GM15510 (cell line): Measurements from ENCODE around the gene NEAT1.

ENCODE experiments used
- POLR2A ChIP-seq: IDR thresholded peaks from 3 replicates; pipeline ENCODE4 v1.6.1; 2011; ENCODE audit warnings: borderline replicate concordance; ENCODE audit not compliant: insufficient read length; ENCODE audit errors: extremely low read depth

The NEAT1 gene

GRCh38 chr11:65470433-65471049, 47.9 kb downstream of the NEAT1 start:
- TF ChIP-seq POLR2A, result no peak

GRCh38 chr11:65471447-65471891, 48.9 kb downstream of the NEAT1 start:
- no peak for TF ChIP-seq POLR2A

DNA sequence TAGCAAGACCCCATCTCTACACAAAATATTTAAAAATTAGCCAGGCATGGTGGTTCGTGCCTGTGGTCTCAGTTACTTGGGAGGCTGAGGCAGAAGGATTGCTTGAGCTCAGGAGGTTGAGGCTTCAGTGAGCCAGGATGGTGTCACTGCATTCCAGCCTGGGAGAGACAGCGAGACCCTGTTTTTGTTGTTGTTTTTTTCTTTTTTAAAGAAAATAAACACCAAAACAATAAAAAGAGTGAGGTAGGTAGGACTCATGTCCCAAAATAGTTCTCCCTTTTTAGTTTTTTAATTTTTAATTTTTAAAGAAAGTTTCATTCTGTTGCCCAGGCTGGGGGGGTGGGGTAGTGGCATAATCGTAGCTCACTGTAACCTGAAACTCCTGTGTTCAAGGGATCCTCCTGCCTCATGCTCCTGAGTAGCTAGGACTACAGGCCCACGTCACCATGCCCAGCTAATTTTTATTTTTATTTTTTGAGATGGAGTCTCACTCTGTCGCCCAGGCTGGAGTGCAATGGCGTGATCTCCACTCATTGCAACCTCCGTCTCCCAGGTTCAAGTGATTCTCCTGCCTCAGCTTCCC, 50.8 kb downstream of the NEAT1 start:
- TF ChIP-seq POLR2A, result no peak

GRCh38 chr11:65474864-65475263, 52.3 kb downstream of the NEAT1 start:
- TF ChIP-seq POLR2A, result no peak

DNA sequence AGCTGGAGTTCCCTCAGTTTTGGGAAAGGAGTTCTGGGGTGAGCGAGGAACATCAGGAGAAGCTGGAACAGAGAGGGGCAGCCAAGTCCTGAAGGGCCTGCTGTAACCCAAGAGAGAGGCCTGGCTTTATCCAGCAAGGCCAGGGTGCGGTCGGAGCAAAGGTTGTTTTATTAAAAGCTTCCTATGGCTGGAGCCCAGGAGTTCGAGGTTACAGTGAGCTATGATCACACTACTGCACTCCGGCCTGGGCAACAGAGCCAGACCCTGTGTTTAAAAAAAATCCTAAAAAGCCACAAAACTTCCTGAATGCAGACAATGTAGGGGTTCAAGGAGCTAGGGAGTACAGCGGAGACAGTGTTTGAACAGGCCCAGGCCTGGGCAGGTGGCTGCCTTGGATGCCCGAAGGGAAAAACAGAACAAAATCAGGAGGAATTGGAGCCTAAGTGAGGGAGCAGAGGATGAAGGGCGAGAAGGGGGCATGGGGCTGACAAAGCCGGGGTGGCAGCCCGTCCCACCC, 54.1 kb downstream of the NEAT1 start:
- peak; percentile 5 for TF ChIP-seq POLR2A

DNA sequence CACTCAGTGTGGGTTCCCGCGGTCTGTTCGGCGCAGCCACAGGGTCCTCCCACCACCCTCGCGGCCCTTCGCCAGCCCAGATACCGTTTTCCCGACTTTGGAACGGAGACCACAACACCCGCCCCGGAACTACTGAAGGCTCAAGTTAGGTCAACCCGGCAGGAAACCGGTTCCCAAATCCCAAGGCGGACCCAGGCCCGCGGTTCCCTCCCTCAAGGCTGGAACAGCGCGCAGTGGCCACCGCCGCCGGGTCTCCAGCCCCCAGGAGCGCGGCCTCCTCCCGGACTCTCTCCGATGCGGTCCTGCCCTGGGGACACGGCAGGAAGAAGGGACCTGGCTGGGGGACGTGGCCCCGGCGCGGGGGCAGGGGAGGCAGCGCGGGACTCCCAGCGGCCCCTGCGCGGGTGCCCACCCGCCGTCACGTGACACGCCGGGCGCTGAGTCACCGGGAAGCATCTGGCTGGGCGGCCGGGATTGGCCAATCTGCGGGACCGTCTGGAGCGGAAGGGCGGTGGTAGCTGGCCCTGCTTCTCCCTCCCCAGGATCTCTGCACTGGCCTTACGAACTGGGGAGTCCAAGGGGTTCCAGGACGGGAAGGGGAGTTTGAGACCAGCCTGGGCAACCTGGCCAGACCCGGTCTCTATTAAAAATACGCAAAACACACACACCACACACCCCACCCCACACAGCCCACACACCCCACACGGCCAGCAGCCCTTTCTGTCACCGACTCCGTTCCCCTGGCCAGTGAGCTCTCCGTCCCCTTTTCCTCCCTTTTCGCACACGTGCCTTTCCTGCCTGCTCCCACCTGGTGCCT, 54.8 kb downstream of the NEAT1 start:
- peak; percentile 91 for TF ChIP-seq POLR2A

GRCh38 chr11:65478388-65479183, 56.0 kb downstream of the NEAT1 start:
- no peak for TF ChIP-seq POLR2A

DNA sequence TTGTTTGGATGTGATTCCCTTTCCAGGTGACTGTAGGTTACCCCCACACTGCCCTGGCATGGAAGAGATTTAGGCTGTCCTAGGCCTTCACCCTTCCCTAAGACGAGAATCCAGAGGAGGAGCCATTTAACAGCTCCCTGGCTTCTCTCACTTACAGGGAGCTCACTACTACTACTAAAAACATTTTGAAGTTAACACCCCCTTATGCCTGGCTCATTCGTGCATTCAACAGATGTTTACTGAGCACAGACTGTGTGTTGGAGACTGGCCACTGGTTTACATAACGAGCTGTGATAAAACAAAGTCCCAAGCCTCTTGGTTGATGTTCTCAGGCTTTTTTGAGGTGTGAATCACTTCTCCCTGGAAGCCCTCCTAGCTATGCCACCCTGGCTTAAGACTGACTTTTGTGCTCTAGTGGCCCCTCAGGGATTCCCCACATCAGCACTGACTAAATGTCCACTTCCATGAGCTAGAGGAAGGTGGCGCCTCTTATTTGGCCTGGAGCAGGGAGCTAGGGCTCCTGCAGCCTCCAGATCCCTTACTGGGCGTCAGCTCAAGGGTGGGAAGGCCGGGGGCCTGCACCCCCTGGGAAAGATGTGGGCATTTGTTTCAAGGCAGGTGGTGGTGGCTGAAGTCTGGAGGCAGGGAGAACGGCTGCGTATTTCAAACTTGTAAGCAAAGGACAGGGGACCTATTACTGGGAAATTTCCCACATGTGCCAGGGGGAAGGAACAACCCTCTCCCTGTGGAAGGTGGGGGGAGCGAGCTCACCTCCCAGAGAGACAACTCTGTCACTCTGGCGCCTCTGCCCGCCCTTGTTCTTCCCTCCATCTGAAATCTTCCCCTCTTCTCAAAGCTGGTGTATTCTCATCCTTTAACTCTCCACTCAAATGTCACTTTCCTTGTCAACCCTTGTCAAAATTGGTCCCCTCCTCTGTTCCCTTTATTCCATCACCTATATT, 56.9 kb downstream of the NEAT1 start:
- no peak for TF ChIP-seq POLR2A

- TF ChIP-seq POLR2A, result no peak
Observed at GRCh38 chr11:65482306-65482850, 59.8 kb downstream of the NEAT1 start.

DNA sequence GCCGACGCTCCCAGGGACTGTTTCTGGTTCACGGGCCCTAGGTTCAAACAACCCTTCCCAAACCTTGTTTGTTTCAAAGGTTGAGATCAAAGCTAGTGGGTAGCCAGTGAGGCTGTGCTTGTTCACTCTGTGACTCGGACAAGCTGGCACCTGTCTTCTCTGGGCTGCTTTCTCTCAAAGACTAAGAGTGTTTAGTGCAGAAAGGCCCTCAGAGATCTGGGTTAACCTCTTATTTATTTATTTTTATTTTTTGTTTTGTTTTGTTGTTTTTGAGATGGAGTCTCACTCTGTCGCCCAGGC, 63.3 kb downstream of the NEAT1 start:
- TF ChIP-seq POLR2A, result no peak

- no peak for TF ChIP-seq POLR2A
Observed at GRCh38 chr11:65486570-65487466, 64.2 kb downstream of the NEAT1 start.

DNA sequence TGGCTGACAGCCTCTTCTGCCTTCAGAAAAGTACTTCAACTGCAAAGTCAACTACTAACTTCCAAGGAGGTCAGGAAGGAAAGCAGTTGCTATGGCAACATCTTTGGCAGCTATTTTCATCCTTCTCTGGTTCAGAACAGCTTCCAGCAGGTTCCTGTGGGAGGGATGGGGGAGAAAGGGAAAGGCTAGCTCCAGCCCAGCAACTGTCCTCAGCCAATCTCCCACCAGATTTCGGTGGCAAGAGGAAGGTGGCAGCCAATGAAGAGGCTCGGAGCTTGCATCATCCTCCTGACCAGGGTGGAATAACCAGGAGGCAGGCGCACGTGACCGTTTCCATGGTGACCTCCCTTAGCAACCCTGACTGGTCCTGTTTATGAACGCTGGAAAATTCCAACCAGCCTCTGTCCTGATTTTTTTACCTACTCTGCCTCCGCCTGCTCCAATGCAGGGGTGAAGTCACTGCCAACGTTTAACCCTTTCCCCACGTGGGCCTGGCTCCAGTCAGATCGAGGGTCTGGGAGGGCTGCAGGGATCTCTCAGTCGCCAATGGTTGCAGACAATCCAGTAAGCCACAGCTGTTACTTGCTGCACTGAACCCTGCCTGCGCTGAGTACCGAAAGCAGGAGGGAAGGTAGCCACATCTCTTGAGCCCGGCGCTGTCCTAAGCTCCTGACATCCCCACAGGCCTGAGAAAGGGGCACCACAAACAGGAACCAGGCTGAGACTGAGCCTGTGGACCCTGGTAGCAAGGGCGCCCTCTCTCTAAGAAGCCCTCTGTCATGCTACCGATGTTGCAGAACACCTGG, 65.1 kb downstream of the NEAT1 start:
- peak; percentile 7 for TF ChIP-seq POLR2A

- no peak for TF ChIP-seq POLR2A
Observed at GRCh38 chr11:65488273-65489034, 65.9 kb downstream of the NEAT1 start.
